GM23338 (cell line): ENCODE measurements around the gene GLB1L.

Experiments
- CTCF ChIP-seq, 2 experiments: fragments of 200-600 bp in 1 of 2; sonication (generic) in 1 of 2; conservative IDR thresholded peaks; 2 replicates each; pipeline versions ENCODE4 v1.5.1 to v1.6.1; 2016 to 2017; ENCODE audit warnings: antibody characterized with exemption in 2 of 2, low read depth in 2 of 2, mild to moderate bottlenecking in 2 of 2, moderate library complexity in 1 of 2
- POLR2AphosphoS5 ChIP-seq: IDR thresholded peaks from 2 replicates; pipeline ENCODE4 v1.6.1; 2016; ENCODE audit warnings: antibody characterized with exemption, low read depth
- TF ChIP-seq, protein P1 (sequence below): IDR thresholded peaks from one replicate; pipeline ENCODE4 v1.6.1; 2018; ENCODE audit warnings: antibody characterized with exemption; ENCODE audit not compliant: unreplicated experiment

DNA sequence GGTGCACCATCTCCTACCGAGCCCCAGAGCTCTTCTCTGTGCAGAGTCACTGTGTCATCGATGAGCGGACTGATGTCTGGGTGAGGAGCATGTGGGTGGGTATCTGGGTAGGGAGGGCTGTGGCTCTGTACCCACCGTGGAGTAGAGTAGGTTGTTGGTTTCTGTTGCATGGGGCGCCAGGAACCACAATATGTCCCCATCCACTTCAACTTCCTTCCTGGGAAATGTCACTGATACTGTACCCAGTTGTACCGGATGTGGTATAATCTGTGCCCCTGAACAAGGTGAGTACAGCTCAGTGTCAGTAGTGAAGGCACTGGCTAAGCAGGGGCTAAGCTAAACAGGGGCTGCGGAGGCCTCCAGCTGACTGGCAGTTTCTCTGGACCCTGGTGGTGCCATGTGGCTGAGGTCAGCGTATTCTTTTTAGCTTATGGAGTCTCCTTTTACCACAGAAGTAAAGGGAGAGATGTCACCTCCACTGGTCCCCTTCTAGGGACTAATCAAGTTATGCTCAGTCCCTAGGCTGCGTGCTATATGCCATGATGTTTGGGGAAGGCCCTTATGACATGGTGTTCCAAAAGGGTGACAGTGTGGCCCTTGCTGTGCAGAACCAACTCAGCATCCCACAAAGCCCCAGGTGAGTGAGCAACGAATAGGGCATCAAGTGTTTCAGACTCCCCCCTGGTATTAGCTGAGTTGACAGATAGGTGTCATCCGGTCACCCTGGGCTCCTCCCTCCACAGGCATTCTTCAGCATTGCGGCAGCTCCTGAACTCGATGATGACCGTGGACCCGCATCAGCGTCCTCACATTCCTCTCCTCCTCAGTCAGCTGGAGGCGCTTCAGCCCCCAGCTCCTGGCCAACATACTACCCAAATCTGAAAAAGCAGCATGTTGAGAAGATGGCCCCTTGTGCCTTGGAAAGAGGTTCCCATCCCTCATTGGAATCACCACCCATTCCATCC lies 2.7 kb upstream of the GLB1L start:
- TF ChIP-seq, protein P1, sequence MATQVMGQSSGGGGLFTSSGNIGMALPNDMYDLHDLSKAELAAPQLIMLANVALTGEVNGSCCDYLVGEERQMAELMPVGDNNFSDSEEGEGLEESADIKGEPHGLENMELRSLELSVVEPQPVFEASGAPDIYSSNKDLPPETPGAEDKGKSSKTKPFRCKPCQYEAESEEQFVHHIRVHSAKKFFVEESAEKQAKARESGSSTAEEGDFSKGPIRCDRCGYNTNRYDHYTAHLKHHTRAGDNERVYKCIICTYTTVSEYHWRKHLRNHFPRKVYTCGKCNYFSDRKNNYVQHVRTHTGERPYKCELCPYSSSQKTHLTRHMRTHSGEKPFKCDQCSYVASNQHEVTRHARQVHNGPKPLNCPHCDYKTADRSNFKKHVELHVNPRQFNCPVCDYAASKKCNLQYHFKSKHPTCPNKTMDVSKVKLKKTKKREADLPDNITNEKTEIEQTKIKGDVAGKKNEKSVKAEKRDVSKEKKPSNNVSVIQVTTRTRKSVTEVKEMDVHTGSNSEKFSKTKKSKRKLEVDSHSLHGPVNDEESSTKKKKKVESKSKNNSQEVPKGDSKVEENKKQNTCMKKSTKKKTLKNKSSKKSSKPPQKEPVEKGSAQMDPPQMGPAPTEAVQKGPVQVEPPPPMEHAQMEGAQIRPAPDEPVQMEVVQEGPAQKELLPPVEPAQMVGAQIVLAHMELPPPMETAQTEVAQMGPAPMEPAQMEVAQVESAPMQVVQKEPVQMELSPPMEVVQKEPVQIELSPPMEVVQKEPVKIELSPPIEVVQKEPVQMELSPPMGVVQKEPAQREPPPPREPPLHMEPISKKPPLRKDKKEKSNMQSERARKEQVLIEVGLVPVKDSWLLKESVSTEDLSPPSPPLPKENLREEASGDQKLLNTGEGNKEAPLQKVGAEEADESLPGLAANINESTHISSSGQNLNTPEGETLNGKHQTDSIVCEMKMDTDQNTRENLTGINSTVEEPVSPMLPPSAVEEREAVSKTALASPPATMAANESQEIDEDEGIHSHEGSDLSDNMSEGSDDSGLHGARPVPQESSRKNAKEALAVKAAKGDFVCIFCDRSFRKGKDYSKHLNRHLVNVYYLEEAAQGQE, result no peak
- peak in 1 of 2 experiments; percentile 50; a peak in 2 of 4 replicates for TF ChIP-seq CTCF (conservative IDR thresholded peaks at IDR 0.05; ENCODE audit: low read depth in 2 of 2)
- no peak for TF ChIP-seq POLR2AphosphoS5
